PC-3 (cell line): ENCODE data around the gene NFAT5. TPM values are rescaled to one million over a fixed set of nuclear protein-coding genes. Genes with fewer than 3 reads are reported as not detected.

Experiments used
- ATAC-seq: fragments of 200-7000 bp; cut with Tn5 transposase; 2 replicates; pipeline ENCODE4 v1.9.1; 2020; ENCODE audit warnings: mild to moderate bottlenecking, moderate library complexity
- BruUV-seq: library from RNA; stranded (reverse); fragments of 400-500 nt; replicated peaks from 2 replicates; lab custom pipeline; 2021; lab: Mats Ljungman, UMichigan
- CTCF ChIA-PET: fragments of 300-600 bp; sonication (Branson Sonifier 250); formaldehyde crosslinking; loops from one replicate; lab custom pipeline; 2022; ENCODE audit warnings: antibody characterized with exemption; lab: Charles Lee
- POLR2A ChIA-PET: fragments of 300-600 bp; sonication (Branson Sonifier 250); formaldehyde crosslinking; loops from one replicate; lab custom pipeline; 2022; ENCODE audit warnings: antibody characterized with exemption; ENCODE audit not compliant: unreplicated experiment; lab: Charles Lee
- DNase-seq: peaks from one replicate; pipeline ENCODE4 v3.0.0-alpha.2; 2015
- H2AFZ ChIP-seq: fragments of 300-600 bp; sonication (generic); 2 replicates; pipeline ENCODE4 v1.6.0; 2016; ENCODE audit warnings: antibody characterized with exemption, low read length
- H3F3A ChIP-seq: fragments of 300-600 bp; sonication (generic); one replicate; pipeline ENCODE4 v1.6.0; 2017; ENCODE audit warnings: antibody characterized with exemption, low read length, control low read depth, mild to moderate bottlenecking; ENCODE audit not compliant: unreplicated experiment
- H3K27ac ChIP-seq: fragments of 300-600 bp; sonication (generic); 2 replicates; pipeline ENCODE4 v1.5.1; 2016; ENCODE audit warnings: mild to moderate bottlenecking, low read length
- H3K27me3 ChIP-seq: fragments of 300-600 bp; sonication (generic); 2 replicates; pipeline ENCODE4 v1.6.1; 2016; ENCODE audit warnings: low read length, mixed read lengths
- H3K36me3 ChIP-seq: fragments of 300-600 bp; sonication (generic); 2 replicates; pipeline ENCODE4 v1.6.1; 2016; ENCODE audit warnings: low read depth, mixed run types, low read length, mixed read lengths
- H3K4me1 ChIP-seq: fragments of 300-600 bp; sonication (generic); 2 replicates; pipeline ENCODE4 v1.5.1; 2016; ENCODE audit warnings: low read length; ENCODE audit not compliant: insufficient read depth
- H3K4me2 ChIP-seq: fragments of 300-600 bp; sonication (generic); 2 replicates; pipeline ENCODE4 v1.6.0; 2016; ENCODE audit warnings: low read length
- H3K4me3 ChIP-seq: fragments of 300-600 bp; sonication (generic); 2 replicates; pipeline ENCODE4 v1.5.1; 2016; ENCODE audit warnings: mild to moderate bottlenecking, low read length, mixed read lengths
- H3K79me2 ChIP-seq: fragments of 300-600 bp; sonication (generic); 2 replicates; pipeline ENCODE4 v1.6.1; 2017; ENCODE audit warnings: low read length, mixed read lengths
- H3K9ac ChIP-seq: fragments of 300-600 bp; sonication (generic); 2 replicates; pipeline ENCODE4 v1.6.0; 2016; ENCODE audit warnings: mild to moderate bottlenecking, low read length
- H3K9me2 ChIP-seq: fragments of 300-600 bp; sonication (generic); replicated peaks from 2 replicates; pipeline ENCODE4 v1.6.1; 2016; ENCODE audit warnings: mixed run types, low read length, mixed read lengths
- H3K9me3 ChIP-seq: fragments of 300-600 bp; sonication (generic); 2 replicates; pipeline ENCODE4 v1.6.1; 2016; ENCODE audit warnings: low read length, mixed read lengths
- H4K20me1 ChIP-seq: fragments of 300-600 bp; sonication (generic); 2 replicates; pipeline ENCODE4 v1.6.1; 2016; ENCODE audit warnings: low read length, mixed read lengths
- EZH2 ChIP-seq: fragments of 300-600 bp; sonication (generic); IDR thresholded peaks from one replicate; pipeline ENCODE4 v1.6.1; 2017; ENCODE audit warnings: antibody characterized with exemption, mild to moderate bottlenecking, low read length; ENCODE audit not compliant: unreplicated experiment
- EZH2phosphoT487 ChIP-seq: fragments of 300-600 bp; sonication (generic); IDR thresholded peaks from 2 replicates; pipeline ENCODE4 v1.6.1; 2018; ENCODE audit warnings: mild to moderate bottlenecking, antibody characterized with exemption, low read length, borderline replicate concordance
- intact Hi-C: fragments of 100-400 bp; cut with micrococcal nuclease; formaldehyde crosslinking; loops from 2 replicates; pipeline ENCODE4 v1.9.0; 2023
- total RNA-seq: library from RNA; depleted of rRNA; stranded (reverse); fragments of >200 nt; gene quantifications from 2 replicates; pipeline ENCODE4 v1.2.3, GENCODE V29; 2014
- TF ChIP-seq, protein P1 (sequence below): fragments of 300-600 bp; sonication (generic); conservative IDR thresholded peaks from 2 replicates; pipeline ENCODE4 v1.5.1; 2017; ENCODE audit warnings: antibody characterized with exemption, low read depth, mild to moderate bottlenecking, low read length

The NFAT5 gene
- total RNA-seq, 1 experiment from 2014 or later, result 11.4 TPM

GRCh38 chr16:69596801-69597200 lies 31.0 kb downstream of the NFAT5 start:
- Histone ChIP-seq H3K9me3 (no peaks in the 10 kb centered on the region), H3K9me2 (no peaks in the 10 kb centered on the region), H3K79me2 (peaks cover 82% of the 10 kb centered on the region), H3F3A (no peaks in the 10 kb centered on the region), H3K4me2 (no peak overlapping the region), H2AFZ (no peak overlapping the region), H3K4me3 (no peak overlapping the region), H3K9ac (no peak overlapping the region), H4K20me1 (no peaks in the 10 kb centered on the region; the same call in 1 of the 2 replicates), H3K4me1 (peaks cover 6% of the 10 kb centered on the region; the same call in 1 of the 2 replicates), H3K27me3 (no peaks in the 10 kb centered on the region), H3K36me3 (no peaks in the 10 kb centered on the region), H3K27ac (no peak overlapping the region)
- TF ChIP-seq, protein P1, sequence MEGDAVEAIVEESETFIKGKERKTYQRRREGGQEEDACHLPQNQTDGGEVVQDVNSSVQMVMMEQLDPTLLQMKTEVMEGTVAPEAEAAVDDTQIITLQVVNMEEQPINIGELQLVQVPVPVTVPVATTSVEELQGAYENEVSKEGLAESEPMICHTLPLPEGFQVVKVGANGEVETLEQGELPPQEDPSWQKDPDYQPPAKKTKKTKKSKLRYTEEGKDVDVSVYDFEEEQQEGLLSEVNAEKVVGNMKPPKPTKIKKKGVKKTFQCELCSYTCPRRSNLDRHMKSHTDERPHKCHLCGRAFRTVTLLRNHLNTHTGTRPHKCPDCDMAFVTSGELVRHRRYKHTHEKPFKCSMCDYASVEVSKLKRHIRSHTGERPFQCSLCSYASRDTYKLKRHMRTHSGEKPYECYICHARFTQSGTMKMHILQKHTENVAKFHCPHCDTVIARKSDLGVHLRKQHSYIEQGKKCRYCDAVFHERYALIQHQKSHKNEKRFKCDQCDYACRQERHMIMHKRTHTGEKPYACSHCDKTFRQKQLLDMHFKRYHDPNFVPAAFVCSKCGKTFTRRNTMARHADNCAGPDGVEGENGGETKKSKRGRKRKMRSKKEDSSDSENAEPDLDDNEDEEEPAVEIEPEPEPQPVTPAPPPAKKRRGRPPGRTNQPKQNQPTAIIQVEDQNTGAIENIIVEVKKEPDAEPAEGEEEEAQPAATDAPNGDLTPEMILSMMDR, result no peak
- TF ChIP-seq EZH2phosphoT487 (no peak), EZH2 (no peak)
- BruUV-seq, result no TSS peak
- intact Hi-C loops, result no loop called here
- DNase-seq, result no peak
- POLR2A ChIA-PET, result no interaction called here
- CTCF ChIA-PET, result no interaction called here
- no peak for ATAC-seq

DNA sequence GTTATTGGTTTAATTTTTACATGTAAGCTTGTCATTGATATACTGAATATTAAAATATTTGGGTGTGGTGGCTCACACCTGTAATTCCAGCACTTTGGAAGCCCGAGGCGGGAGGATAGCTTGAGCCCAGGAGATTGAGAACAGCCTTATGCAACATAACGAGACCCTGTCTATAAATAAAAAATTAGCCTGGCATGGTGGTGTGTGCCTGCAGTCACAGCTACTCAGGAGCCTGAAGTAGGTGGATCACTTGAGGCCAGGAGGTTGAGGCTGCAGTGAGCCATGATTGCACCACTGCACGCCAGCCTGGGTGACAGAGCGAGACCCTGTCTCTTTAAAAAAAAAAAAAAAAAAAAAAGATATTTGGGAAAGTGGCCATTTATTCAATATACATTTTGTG lies 32.3 kb downstream of the NFAT5 start:
- H3K4me3 ChIP-seq, result no peak overlapping the region
- ATAC-seq (no peak), DNase-seq (no peak)
- no TSS peak for BruUV-seq
- no peak overlapping the region for H3K9ac ChIP-seq
- peaks cover 83% of the 10 kb centered on the region for H3K79me2 ChIP-seq
- intact Hi-C loops, result no loop called here
- H4K20me1 ChIP-seq, result no peaks in the 10 kb centered on the region; the same call in 1 of the 2 replicates
- TF ChIP-seq EZH2 (no peak), EZH2phosphoT487 (no peak)
- TF ChIP-seq, protein P1, result no peak
- H3K4me1 ChIP-seq, result peaks cover 6% of the 10 kb centered on the region; the same call in 1 of the 2 replicates
- H3F3A ChIP-seq, result no peaks in the 10 kb centered on the region
- H3K36me3 ChIP-seq, result no peaks in the 10 kb centered on the region
- no peaks in the 10 kb centered on the region for H3K27me3 ChIP-seq
- no peak overlapping the region for H3K27ac ChIP-seq
- no peaks in the 10 kb centered on the region for H3K9me2 ChIP-seq
- no peaks in the 10 kb centered on the region for H3K9me3 ChIP-seq
- H2AFZ ChIP-seq, result no peak overlapping the region
- POLR2A ChIA-PET, result no interaction called here
- H3K4me2 ChIP-seq, result no peak overlapping the region
- CTCF ChIA-PET, result no interaction called here

- H3K27ac ChIP-seq, result no peak overlapping the region
- H3K79me2 ChIP-seq, result peaks cover 88% of the 10 kb centered on the region
- no peaks in the 10 kb centered on the region for H3K9me3 ChIP-seq
- intact Hi-C loops, result no loop called here
- no peak overlapping the region for H3K4me2 ChIP-seq
- no peaks in the 10 kb centered on the region for H3K9me2 ChIP-seq
- H3K27me3 ChIP-seq, result no peaks in the 10 kb centered on the region
- H3K4me3 ChIP-seq, result no peak overlapping the region
- no peak overlapping the region for H3K9ac ChIP-seq
- H2AFZ ChIP-seq, result no peak overlapping the region
- TF ChIP-seq, protein P1, result no peak
- TF ChIP-seq EZH2, result no peak
- TF ChIP-seq EZH2phosphoT487, result no peak
- POLR2A ChIA-PET, result no interaction called here
- CTCF ChIA-PET, result no interaction called here
- BruUV-seq, result TSS peak; percentile 15
- no peak for ATAC-seq
- no peak for DNase-seq
- no peaks in the 10 kb centered on the region for H3F3A ChIP-seq
- H4K20me1 ChIP-seq, result peaks cover 2% of the 10 kb centered on the region; the same call in 1 of the 2 replicates
- peaks cover 6% of the 10 kb centered on the region; the same call in 1 of the 2 replicates for H3K4me1 ChIP-seq
- H3K36me3 ChIP-seq, result no peaks in the 10 kb centered on the region
These were observed 34.0 kb downstream of the NFAT5 start for GRCh38 chr16:69599731-69600130.
